ENCODE results near the gene ACOT11. TPM values are rescaled to one million over a fixed set of nuclear protein-coding genes. Genes with fewer than 3 reads are reported as not detected.

Gene ACOT11
- total RNA-seq, 1 donor from 2014 or later: 48.9 TPM

GRCh38 chr1:54580856-54581550, 33.0 kb downstream of the ACOT11 start:
- peak; percentile 1 for ATAC-seq
- intact Hi-C loops (cut with micrococcal nuclease): no loop called here
- no peak for DNase-seq

- DNase-seq: peak; percentile 95
- intact Hi-C loops (cut with micrococcal nuclease): no loop called here
- ATAC-seq: peak; percentile 82
Observed at GRCh38 chr1:54581621-54582035, 33.6 kb downstream of the ACOT11 start.

- ATAC-seq (no peak), DNase-seq (peak; percentile 50)
- intact Hi-C loops (cut with micrococcal nuclease): no loop called here
Observed at GRCh38 chr1:54582566-54583306, 34.7 kb downstream of the ACOT11 start.

- DNase-seq (no peak), ATAC-seq (no peak)
- intact Hi-C loops (cut with micrococcal nuclease): no loop called here
Observed at GRCh38 chr1:54583307-54583686, 35.3 kb downstream of the ACOT11 start.

GRCh38 chr1:54583871-54584270, 35.8 kb downstream of the ACOT11 start:
- intact Hi-C loops (cut with micrococcal nuclease): no loop called here
- DNase-seq: no peak
- no peak for ATAC-seq

- intact Hi-C loops (cut with micrococcal nuclease): no loop called here
- DNase-seq (no peak), ATAC-seq (no peak)
Observed at GRCh38 chr1:54584575-54584974, 36.5 kb downstream of the ACOT11 start.

- peak; percentile 82 for DNase-seq
- intact Hi-C loops (cut with micrococcal nuclease): no loop called here
- ATAC-seq: peak; percentile 74
Observed at GRCh38 chr1:54585181-54586066, 37.4 kb downstream of the ACOT11 start.

GRCh38 chr1:54588377-54588776, 40.3 kb downstream of the ACOT11 start:
- intact Hi-C loops (cut with micrococcal nuclease): no loop called here
- ATAC-seq (no peak), DNase-seq (no peak)

- intact Hi-C loops (cut with micrococcal nuclease): no loop called here
- ATAC-seq (no peak), DNase-seq (no peak)
Observed at GRCh38 chr1:54591127-54591756, 43.2 kb downstream of the ACOT11 start.

GRCh38 chr1:54593571-54594160, 45.6 kb downstream of the ACOT11 start:
- ATAC-seq (no peak), DNase-seq (no peak)
- intact Hi-C loops (cut with micrococcal nuclease): no loop called here

GRCh38 chr1:54594463-54594862, 46.4 kb downstream of the ACOT11 start:
- no peak for DNase-seq
- ATAC-seq: peak; percentile 24
- intact Hi-C loops (cut with micrococcal nuclease): no loop called here

GRCh38 chr1:54595956-54596498, 48.0 kb downstream of the ACOT11 start:
- no peak for DNase-seq
- intact Hi-C loops (cut with micrococcal nuclease): no loop called here
- ATAC-seq: peak; percentile 52

GRCh38 chr1:54596756-54597155, 48.7 kb downstream of the ACOT11 start:
- DNase-seq: no peak
- no peak for ATAC-seq
- intact Hi-C loops (cut with micrococcal nuclease): no loop called here

GRCh38 chr1:54597455-54598030, 49.5 kb downstream of the ACOT11 start:
- intact Hi-C loops (cut with micrococcal nuclease): no loop called here
- ATAC-seq: no peak

GRCh38 chr1:54599211-54599823, 51.3 kb downstream of the ACOT11 start:
- intact Hi-C loops (cut with micrococcal nuclease): no loop called here

More at GRCh38 chr1:54597455-54598030, 49.5 kb downstream of the ACOT11 start:
- no peak for DNase-seq

GRCh38 chr1:54600947-54601721, 53.1 kb downstream of the ACOT11 start:
- DNase-seq: no peak
- intact Hi-C loops (cut with micrococcal nuclease): no loop called here
- peak; percentile 27 for ATAC-seq

More at GRCh38 chr1:54599211-54599823, 51.3 kb downstream of the ACOT11 start:
- ATAC-seq: no peak
- DNase-seq: peak; percentile 41

GRCh38 chr1:54601730-54602129, 53.7 kb downstream of the ACOT11 start:
- DNase-seq (no peak), ATAC-seq (no peak)
- intact Hi-C loops (cut with micrococcal nuclease): no loop called here

Data from left ventricle myocardium superior (tissue), 1 donor.